MCF 10A (cell line): ENCODE results near the gene TMEM255A. TPM values are rescaled to one million over a fixed set of nuclear protein-coding genes. Genes with fewer than 3 reads are reported as not detected.

ENCODE experiments used
- BruUV-seq: library from RNA; stranded (reverse); fragments of 400-500 nt; replicated peaks from 2 replicates; lab custom pipeline; 2021; lab: Mats Ljungman, UMichigan
- CTCF ChIA-PET: fragments of 300-600 bp; sonication (Branson Sonifier 250); formaldehyde crosslinking; extraction: SDS; loops from one replicate; lab custom pipeline; 2021; ENCODE audit warnings: antibody characterized with exemption, inconsistent platforms; lab: Yijun Ruan, JAX
- POLR2A ChIA-PET: fragments of 300-600, 350-650 bp; sonication (Branson Sonifier 250); formaldehyde crosslinking; extraction: SDS; loops from one replicate; lab custom pipeline; 2020; ENCODE audit warnings: antibody characterized with exemption, inconsistent platforms; lab: Yijun Ruan, JAX
- DNase-seq: peaks from one replicate; pipeline ENCODE4 v3.0.0-alpha.2; 2018; ENCODE audit not compliant: unreplicated experiment
- H3K27ac Mint-ChIP-seq: one replicate; pipeline ENCODE4 v1.8.0; 2022; ENCODE audit warnings: mild to moderate bottlenecking, low read depth, mixed read lengths; ENCODE audit not compliant: unreplicated experiment
- H3K27me3 Mint-ChIP-seq: one replicate; pipeline ENCODE4 v1.8.0; 2022; ENCODE audit warnings: mixed read lengths; ENCODE audit not compliant: insufficient read depth, unreplicated experiment
- H3K36me3 Mint-ChIP-seq: one replicate; pipeline ENCODE4 v1.8.0; 2022; ENCODE audit warnings: mild to moderate bottlenecking, moderate library complexity, mixed read lengths; ENCODE audit not compliant: insufficient read depth, unreplicated experiment
- H3K4me1 Mint-ChIP-seq: one replicate; pipeline ENCODE4 v1.8.0; 2022; ENCODE audit warnings: mixed read lengths; ENCODE audit not compliant: insufficient read depth, unreplicated experiment
- H3K4me3 Mint-ChIP-seq: one replicate; pipeline ENCODE4 v1.8.0; 2022; ENCODE audit warnings: mild to moderate bottlenecking, moderate library complexity, mixed read lengths; ENCODE audit not compliant: unreplicated experiment
- H3K9me3 Mint-ChIP-seq: one replicate; pipeline ENCODE4 v1.8.0; 2022; ENCODE audit warnings: mixed read lengths; ENCODE audit not compliant: unreplicated experiment
- intact Hi-C: fragments of 100-400 bp; cut with micrococcal nuclease; formaldehyde crosslinking; loops from 2 replicates; pipeline ENCODE4 v1.14.1; 2022
- total RNA-seq: library from RNA; stranded (reverse); gene quantifications from 2 replicates; pipeline ENCODE4 v1.2.3, GENCODE V29; 2022
- TF ChIP-seq, protein P1 (sequence below): fragments of 200-600 bp; IDR thresholded peaks from one replicate; pipeline ENCODE4 v1.8.0; 2022; ENCODE audit warnings: antibody characterized with exemption, mild to moderate bottlenecking; ENCODE audit not compliant: unreplicated experiment

The TMEM255A gene
- total RNA-seq, 1 experiment from 2014 or later = not detected

- no peaks in the 10 kb centered on the region for H3K9me3 Mint-ChIP-seq
- no TSS peak for BruUV-seq
- POLR2A ChIA-PET = no interaction called here
- no peak overlapping the region for H3K27ac Mint-ChIP-seq
- no peak for DNase-seq
- H3K4me1 Mint-ChIP-seq = no peaks in the 10 kb centered on the region
- H3K27me3 Mint-ChIP-seq = peaks cover 52% of the 10 kb centered on the region
- intact Hi-C loops = no loop called here
- TF ChIP-seq, protein P1, sequence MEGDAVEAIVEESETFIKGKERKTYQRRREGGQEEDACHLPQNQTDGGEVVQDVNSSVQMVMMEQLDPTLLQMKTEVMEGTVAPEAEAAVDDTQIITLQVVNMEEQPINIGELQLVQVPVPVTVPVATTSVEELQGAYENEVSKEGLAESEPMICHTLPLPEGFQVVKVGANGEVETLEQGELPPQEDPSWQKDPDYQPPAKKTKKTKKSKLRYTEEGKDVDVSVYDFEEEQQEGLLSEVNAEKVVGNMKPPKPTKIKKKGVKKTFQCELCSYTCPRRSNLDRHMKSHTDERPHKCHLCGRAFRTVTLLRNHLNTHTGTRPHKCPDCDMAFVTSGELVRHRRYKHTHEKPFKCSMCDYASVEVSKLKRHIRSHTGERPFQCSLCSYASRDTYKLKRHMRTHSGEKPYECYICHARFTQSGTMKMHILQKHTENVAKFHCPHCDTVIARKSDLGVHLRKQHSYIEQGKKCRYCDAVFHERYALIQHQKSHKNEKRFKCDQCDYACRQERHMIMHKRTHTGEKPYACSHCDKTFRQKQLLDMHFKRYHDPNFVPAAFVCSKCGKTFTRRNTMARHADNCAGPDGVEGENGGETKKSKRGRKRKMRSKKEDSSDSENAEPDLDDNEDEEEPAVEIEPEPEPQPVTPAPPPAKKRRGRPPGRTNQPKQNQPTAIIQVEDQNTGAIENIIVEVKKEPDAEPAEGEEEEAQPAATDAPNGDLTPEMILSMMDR = no peak
- H3K4me3 Mint-ChIP-seq = no peak overlapping the region
- CTCF ChIA-PET = interaction anchor here (0.6 to 4.1 kb wide), 4 partner anchors 10 to 87 kb away, joined by 3 to 45 read pairs (median 3); no protein-coding TSS in a partner anchor
- H3K36me3 Mint-ChIP-seq = no peaks in the 10 kb centered on the region
These were observed 87.9 kb downstream of the TMEM255A start for GRCh38 chrX:120223374-120223773.

DNA sequence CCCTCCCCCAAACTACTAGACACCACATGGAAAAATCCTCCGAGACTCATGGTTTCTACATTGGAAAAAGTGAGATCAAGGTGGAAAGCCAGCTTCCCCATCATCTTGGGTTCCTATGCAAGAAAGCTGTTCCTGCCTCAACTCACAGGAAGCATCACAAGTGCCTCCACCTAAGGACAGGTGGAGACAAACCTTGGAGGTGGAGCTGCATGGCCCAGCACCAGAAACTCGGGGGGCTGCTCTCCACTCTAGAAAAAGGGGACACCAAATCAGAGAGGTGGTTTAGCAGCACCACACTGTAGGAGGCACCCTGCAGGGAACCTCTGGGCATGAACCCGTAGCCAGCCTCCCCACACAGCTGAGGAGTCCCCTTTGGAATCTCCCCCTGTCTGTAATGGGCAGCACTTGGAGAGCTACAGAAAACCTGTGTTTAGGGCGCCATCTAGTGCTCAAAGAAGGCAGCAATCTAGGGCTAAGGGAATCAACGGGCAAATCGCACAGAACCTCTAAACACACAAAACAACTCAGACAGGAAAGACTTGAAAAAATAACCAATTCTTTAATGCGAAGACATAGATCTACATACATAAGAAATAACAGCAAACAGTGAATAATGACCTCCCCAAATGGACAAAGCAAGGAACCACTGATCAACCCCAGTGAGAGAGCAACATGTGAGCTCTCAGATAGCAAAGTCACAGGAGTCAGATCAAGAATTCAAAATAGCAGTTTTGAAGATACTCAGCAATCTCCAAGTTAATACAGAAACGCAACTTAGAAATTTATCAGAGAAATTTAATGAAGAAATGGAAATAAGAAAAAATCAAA lies 97.6 kb downstream of the TMEM255A start:
- H3K4me1 Mint-ChIP-seq = no peaks in the 10 kb centered on the region
- DNase-seq = peak; percentile 77
- TF ChIP-seq, protein P1 = peak; percentile 46
- no peak overlapping the region for H3K4me3 Mint-ChIP-seq
- H3K27ac Mint-ChIP-seq = no peak overlapping the region
- no peaks in the 10 kb centered on the region for H3K9me3 Mint-ChIP-seq
- ChIA-PET POLR2A (no interaction called here), CTCF (interaction anchor here (0.6 to 3.6 kb wide), 40 partner anchors 8 to 833 kb away, joined by 3 to 58 read pairs (median 5); no protein-coding TSS in a partner anchor)
- H3K36me3 Mint-ChIP-seq = no peaks in the 10 kb centered on the region
- intact Hi-C loops = no loop called here
- peaks cover 58% of the 10 kb centered on the region for H3K27me3 Mint-ChIP-seq
- no TSS peak for BruUV-seq

Other genes with a start within 250 kb of the TMEM255A start
- gene RHOXF2B, start 233.8 kb downstream of the TMEM255A start, total RNA-seq = not detected in 2 replicates
- gene RHOXF1, start 195.5 kb downstream of the TMEM255A start, total RNA-seq = not detected in 2 replicates
- not detected in 2 replicates for gene RHOXF2, start 152.8 kb downstream of the TMEM255A start, total RNA-seq
- gene ZBTB33, start 60.6 kb downstream of the TMEM255A start, total RNA-seq = 11.4 and 12.5 TPM in 2 replicates
- not detected in 2 replicates for gene ATP1B4, start 50.6 kb upstream of the TMEM255A start, total RNA-seq
- 67.0 and 74.8 TPM in 2 replicates for gene LAMP2, start 157.8 kb upstream of the TMEM255A start, total RNA-seq
- 29.5 and 29.6 TPM in 2 replicates for gene CUL4B, start 249.5 kb upstream of the TMEM255A start, total RNA-seq